Testis (tissue), 3 donors: Measurements from ENCODE around the gene CGGBP1. TPM values are rescaled to one million over a fixed set of nuclear protein-coding genes. Genes with fewer than 3 reads are reported as not detected.

Experiments
- DNase-seq: peaks from one replicate; pipeline ENCODE4 v3.0.0-alpha.2; 2019
- H3K27ac ChIP-seq, 2 donors: fragments of 200-600 bp; sonication (generic); one replicate each; pipeline ENCODE4 v1.5.1; 2019
- H3K27me3 ChIP-seq: fragments of 200-600 bp; sonication (generic); one replicate; pipeline ENCODE4 v1.5.1; 2019
- H3K36me3 ChIP-seq: fragments of 200-600 bp; sonication (generic); one replicate; pipeline ENCODE4 v1.5.1; 2017; ENCODE audit warnings: low read depth; ENCODE audit errors: missing control alignments
- H3K4me1 ChIP-seq: fragments of 200-600 bp; sonication (generic); one replicate; pipeline ENCODE4 v1.5.1; 2019
- H3K4me3 ChIP-seq, 2 donors: fragments of 200-600 bp; sonication (generic); one replicate each; pipeline ENCODE4 v1.5.1; 2017 to 2019
- H3K9me3 ChIP-seq: fragments of 200-600 bp; sonication (generic); one replicate; pipeline ENCODE4 v1.5.1; 2017
- POLR2A ChIP-seq: fragments of 450-650 bp; IDR thresholded peaks from one replicate; pipeline ENCODE4 v1.6.1; 2017; ENCODE audit warnings: antibody characterized with exemption, mild to moderate bottlenecking, moderate library complexity
- WGBS, 2 donors: methylation state at CpG; one replicate each; pipeline ENCODE4 v1.1.5; 2018; 5-methylcytosine and 5-hydroxymethylcytosine counted together
- intact Hi-C: fragments of 100-400 bp; cut with DNase I; formaldehyde crosslinking; loops from one replicate; pipeline ENCODE4 v1.15.1; 2023; ENCODE audit warnings: low total_unique reads
- polyA plus RNA-seq: library from polyadenylated mRNA; stranded (reverse); fragments of 350-450 nt; fragmentation: Illumina TruSeq; extraction: RNeasy Lipid Tissue Mini Kit (QIAGEN cat#74804); gene quantifications from one replicate; pipeline ENCODE4 v1.2.3, GENCODE V29; 2014; ENCODE audit warnings: low read depth, low replicate concordance; ENCODE audit not compliant: insufficient read depth
- total RNA-seq, 2 donors: library from RNA; depleted of rRNA; stranded (reverse); fragments of >200 nt; gene quantifications; one replicate each; pipeline ENCODE4 v1.2.3, GENCODE V29; 2016
- TF ChIP-seq, protein P1 (sequence below), 3 experiments: fragments of 450-650 bp in 2 of 3; fragments of 200-600 bp in 1 of 3; sonication (generic) in 1 of 3; IDR thresholded peaks; one replicate each; pipeline ENCODE4 v1.5.1; 2016 to 2019; ENCODE audit warnings: antibody characterized with exemption in 3 of 3, mild to moderate bottlenecking in 2 of 3, moderate library complexity in 1 of 3

CGGBP1 gene
- total and polyA plus RNA-seq, 3 donors from 2014 or later = 54.0 to 68.0 (median 66.4) TPM

GRCh38 chr3:88033079-88033478 is 25.7 kb downstream of the CGGBP1 start:
- intact Hi-C loops = no loop called here
- TF ChIP-seq POLR2A = no peak
- TF ChIP-seq, protein P1, sequence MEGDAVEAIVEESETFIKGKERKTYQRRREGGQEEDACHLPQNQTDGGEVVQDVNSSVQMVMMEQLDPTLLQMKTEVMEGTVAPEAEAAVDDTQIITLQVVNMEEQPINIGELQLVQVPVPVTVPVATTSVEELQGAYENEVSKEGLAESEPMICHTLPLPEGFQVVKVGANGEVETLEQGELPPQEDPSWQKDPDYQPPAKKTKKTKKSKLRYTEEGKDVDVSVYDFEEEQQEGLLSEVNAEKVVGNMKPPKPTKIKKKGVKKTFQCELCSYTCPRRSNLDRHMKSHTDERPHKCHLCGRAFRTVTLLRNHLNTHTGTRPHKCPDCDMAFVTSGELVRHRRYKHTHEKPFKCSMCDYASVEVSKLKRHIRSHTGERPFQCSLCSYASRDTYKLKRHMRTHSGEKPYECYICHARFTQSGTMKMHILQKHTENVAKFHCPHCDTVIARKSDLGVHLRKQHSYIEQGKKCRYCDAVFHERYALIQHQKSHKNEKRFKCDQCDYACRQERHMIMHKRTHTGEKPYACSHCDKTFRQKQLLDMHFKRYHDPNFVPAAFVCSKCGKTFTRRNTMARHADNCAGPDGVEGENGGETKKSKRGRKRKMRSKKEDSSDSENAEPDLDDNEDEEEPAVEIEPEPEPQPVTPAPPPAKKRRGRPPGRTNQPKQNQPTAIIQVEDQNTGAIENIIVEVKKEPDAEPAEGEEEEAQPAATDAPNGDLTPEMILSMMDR (IDR thresholded peaks at IDR 0.05) = no peak
- Histone ChIP-seq H3K4me3 (no peak overlapping the region), H3K27ac (no peak overlapping the region), H3K9me3 (no peaks in the 10 kb centered on the region), H3K4me1 (no peaks in the 10 kb centered on the region), H3K27me3 (no peaks in the 10 kb centered on the region), H3K36me3 (no peaks in the 10 kb centered on the region)
- no peak for DNase-seq
- WGBS, 2 donors = 90 to 94% methylated on average over 2 of the region's 2 CpGs

GRCh38 chr3:88032245-88032644 is 26.6 kb downstream of the CGGBP1 start:
- Histone ChIP-seq H3K9me3 (no peaks in the 10 kb centered on the region), H3K36me3 (no peaks in the 10 kb centered on the region), H3K4me1 (no peaks in the 10 kb centered on the region), H3K27ac (peak overlapping the region; percentile 60 to 68), H3K27me3 (no peaks in the 10 kb centered on the region), H3K4me3 (peak overlapping the region in 1 of 2 donors; percentile 43)
- WGBS, 2 donors = 35 to 37% methylated on average over 2 of the region's 2 CpGs
- intact Hi-C loops = no loop called here
- TF ChIP-seq, protein P1 (IDR thresholded peaks at IDR 0.05) = no peak
- TF ChIP-seq POLR2A = no peak
- no peak for DNase-seq

- Histone ChIP-seq H3K9me3 (no peaks in the 10 kb centered on the region), H3K4me3 (peak overlapping the region in 1 of 2 donors; percentile 43), H3K27ac (peak overlapping the region; percentile 60 to 68), H3K27me3 (no peaks in the 10 kb centered on the region), H3K36me3 (no peaks in the 10 kb centered on the region), H3K4me1 (no peaks in the 10 kb centered on the region)
- no peak for DNase-seq
- intact Hi-C loops = no loop called here
- 25 to 28% methylated on average over 1 of the region's 1 CpG for WGBS, 2 donors
- TF ChIP-seq POLR2A = no peak
- TF ChIP-seq, protein P1 (IDR thresholded peaks at IDR 0.05) = no peak
Measured at GRCh38 chr3:88031642-88032077, 27.1 kb downstream of the CGGBP1 start.

- intact Hi-C loops = no loop called here
- no peak for DNase-seq
- Histone ChIP-seq H3K4me1 (no peaks in the 10 kb centered on the region), H3K27ac (no peak overlapping the region), H3K36me3 (no peaks in the 10 kb centered on the region), H3K4me3 (no peak overlapping the region), H3K27me3 (no peaks in the 10 kb centered on the region), H3K9me3 (no peaks in the 10 kb centered on the region)
- TF ChIP-seq POLR2A = no peak
- TF ChIP-seq, protein P1 (IDR thresholded peaks at IDR 0.05) = no peak
- WGBS, 2 donors = 65 to 81% methylated on average over 3 of the region's 3 CpGs
Measured at GRCh38 chr3:88030210-88030609, 28.6 kb downstream of the CGGBP1 start.

GRCh38 chr3:88028876-88029275 is 29.9 kb downstream of the CGGBP1 start:
- no peaks in the 10 kb centered on the region for H3K36me3 ChIP-seq
- H3K4me3 ChIP-seq = no peak overlapping the region
- no peaks in the 10 kb centered on the region for H3K4me1 ChIP-seq
- 95 to 98% methylated on average over 2 of the region's 2 CpGs for WGBS, 2 donors
- DNase-seq = no peak
- intact Hi-C loops = no loop called here
- no peak overlapping the region for H3K27ac ChIP-seq
- no peak for TF ChIP-seq POLR2A
- TF ChIP-seq, protein P1 (IDR thresholded peaks at IDR 0.05) = no peak
- no peaks in the 10 kb centered on the region for H3K9me3 ChIP-seq
- H3K27me3 ChIP-seq = no peaks in the 10 kb centered on the region
